Measurements from ENCODE around the gene PABPC1L. TPM values are rescaled to one million over a fixed set of nuclear protein-coding genes. Genes with fewer than 3 reads are reported as not detected.

The PABPC1L gene
- total RNA-seq, 1 experiment from 2014 or later = 83.5 TPM

DNA sequence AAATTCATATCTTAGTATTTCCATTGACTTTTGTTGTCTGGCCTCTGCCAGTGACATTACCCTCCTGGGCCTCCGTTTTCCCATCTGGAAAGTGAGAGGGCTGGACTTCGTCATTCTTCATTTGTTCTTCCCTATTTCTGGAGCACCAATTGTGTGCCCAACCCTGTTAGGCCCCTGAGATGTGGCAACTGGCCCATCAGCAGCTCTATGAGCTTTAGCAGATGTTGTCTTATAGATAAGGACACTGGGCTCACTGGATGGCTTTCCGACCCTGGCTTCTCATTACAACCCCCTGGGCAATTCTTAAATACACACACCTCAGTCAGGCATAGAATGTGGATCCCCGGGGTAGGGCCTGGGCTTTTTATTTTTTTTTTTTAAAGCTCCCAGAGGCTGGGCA, 14.7 kb downstream of the PABPC1L start:
- no peaks in the 10 kb centered on the region for H3K79me1 ChIP-seq (ENCODE audit: insufficient read depth, low read depth, low read length, poor library complexity, severe bottlenecking)
- no peak overlapping the region for H3K9ac ChIP-seq (ENCODE audit: extremely low read depth, insufficient read length, low read length)
- H2BK20ac ChIP-seq (ENCODE audit: low read depth, low read length, poor library complexity, severe bottlenecking) = no peak overlapping the region
- DNase-seq = no peak
- no peak overlapping the region for H2BK120ac ChIP-seq (ENCODE audit: low read depth, low read length, poor library complexity, severe bottlenecking)
- H3K4me2 ChIP-seq (ENCODE audit: insufficient read depth, insufficient read length, low read length) = no peak overlapping the region
- no peak overlapping the region for H3K27ac Mint-ChIP-seq
- TF ChIP-seq, protein P1, sequence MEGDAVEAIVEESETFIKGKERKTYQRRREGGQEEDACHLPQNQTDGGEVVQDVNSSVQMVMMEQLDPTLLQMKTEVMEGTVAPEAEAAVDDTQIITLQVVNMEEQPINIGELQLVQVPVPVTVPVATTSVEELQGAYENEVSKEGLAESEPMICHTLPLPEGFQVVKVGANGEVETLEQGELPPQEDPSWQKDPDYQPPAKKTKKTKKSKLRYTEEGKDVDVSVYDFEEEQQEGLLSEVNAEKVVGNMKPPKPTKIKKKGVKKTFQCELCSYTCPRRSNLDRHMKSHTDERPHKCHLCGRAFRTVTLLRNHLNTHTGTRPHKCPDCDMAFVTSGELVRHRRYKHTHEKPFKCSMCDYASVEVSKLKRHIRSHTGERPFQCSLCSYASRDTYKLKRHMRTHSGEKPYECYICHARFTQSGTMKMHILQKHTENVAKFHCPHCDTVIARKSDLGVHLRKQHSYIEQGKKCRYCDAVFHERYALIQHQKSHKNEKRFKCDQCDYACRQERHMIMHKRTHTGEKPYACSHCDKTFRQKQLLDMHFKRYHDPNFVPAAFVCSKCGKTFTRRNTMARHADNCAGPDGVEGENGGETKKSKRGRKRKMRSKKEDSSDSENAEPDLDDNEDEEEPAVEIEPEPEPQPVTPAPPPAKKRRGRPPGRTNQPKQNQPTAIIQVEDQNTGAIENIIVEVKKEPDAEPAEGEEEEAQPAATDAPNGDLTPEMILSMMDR (conservative IDR thresholded peaks at IDR 0.05) = no peak
- no peaks in the 10 kb centered on the region for H3K79me2 ChIP-seq (ENCODE audit: insufficient read depth, low read length)
- H4K91ac ChIP-seq (ENCODE audit: insufficient read length, low read depth, low read length) = no peak overlapping the region
- no peak overlapping the region for H4K8ac ChIP-seq (replicated peaks; ENCODE audit: insufficient read length, low read depth, low read length)
- no peak overlapping the region for H2BK15ac ChIP-seq (ENCODE audit: low read depth, low read length)
- no peaks in the 10 kb centered on the region for H4K20me1 ChIP-seq (ENCODE audit: control insufficient read depth, insufficient read depth, insufficient read length)
- no peak overlapping the region for H2AFZ ChIP-seq (ENCODE audit: low read length)
- H2BK12ac ChIP-seq (ENCODE audit: insufficient read length, low read depth, low read length) = no peak overlapping the region
- no peak overlapping the region for H3K23ac ChIP-seq (ENCODE audit: insufficient read length, low read depth, low read length)
- H3K36me3 Mint-ChIP-seq (ENCODE audit: insufficient read depth in 1 of 3, low read depth in 3 of 3) = peaks cover 4 to 59% (median 32%) of the 10 kb centered on the region in 3 experiments; a peak in 6 of 7 replicates
- H2AK5ac ChIP-seq (ENCODE audit: insufficient read length, low read length) = no peak overlapping the region
- H3K27me3 Mint-ChIP-seq (ENCODE audit: low read depth) = no peaks in the 10 kb centered on the region
- no peak overlapping the region for H3T11ph ChIP-seq (ENCODE audit: low read length)
- whole genome bisulfite sequencing (ENCODE audit: extremely low coverage, insufficient read length, low lambda C conversion rate) = no CpG with 5 or more reads among the region's 4 CpGs
- H3K9me3 ChIP-seq (ENCODE audit: control insufficient read depth, low read depth, low read length) = no peaks in the 10 kb centered on the region
- H3K4me1 Mint-ChIP-seq = no peaks in the 10 kb centered on the region
- H2BK5ac ChIP-seq (ENCODE audit: insufficient read length, low read length) = no peak overlapping the region
- no peak overlapping the region for H3K4ac ChIP-seq (ENCODE audit: low read depth, low read length)
- no peak overlapping the region for H3K4me3 Mint-ChIP-seq
- H3K23me2 ChIP-seq (ENCODE audit: insufficient read length, low read depth, low read length, poor library complexity, severe bottlenecking) = no peaks in the 10 kb centered on the region
- no peak overlapping the region for H3K56ac ChIP-seq (ENCODE audit: insufficient read length, low read depth, low read length)
- H3K18ac ChIP-seq (ENCODE audit: insufficient read length, low read depth, low read length) = no peak overlapping the region
- no peaks in the 10 kb centered on the region for H3K9me3 Mint-ChIP-seq
- no peaks in the 10 kb centered on the region for H3K27me3 ChIP-seq (ENCODE audit: insufficient read depth, low read length)
- H4K5ac ChIP-seq (ENCODE audit: insufficient read length, low read depth, low read length) = no peak overlapping the region
- H3K4me1 ChIP-seq (ENCODE audit: insufficient read depth, low read length) = no peaks in the 10 kb centered on the region
- no peak overlapping the region for H3K14ac ChIP-seq (ENCODE audit: insufficient read depth, low read length)
- no peak overlapping the region for H3K27ac ChIP-seq (ENCODE audit: insufficient read length, low read depth, low read length)
